K562 (cell line): ENCODE measurements around the gene ANKRD11.

ENCODE experiments used
- ATF6 ChIP-seq: sonication (generic); formaldehyde crosslinking; IDR thresholded peaks from 2 replicates; pipeline ENCODE4 v1.4.0; 2020; ENCODE audit warnings: mild to moderate bottlenecking, missing genetic modification reagents
- E2F1 ChIP-seq: sonication (generic); formaldehyde crosslinking; IDR thresholded peaks from 2 replicates; pipeline ENCODE4 v1.8.1; 2023; ENCODE audit warnings: mild to moderate bottlenecking, missing genetic modification reagents, moderate library complexity
- ELF4 ChIP-seq: fragments of 450-650 bp; formaldehyde crosslinking; IDR thresholded peaks from 2 replicates; pipeline ENCODE4 v1.4.0; 2022; ENCODE audit warnings: missing genetic modification characterization
- ELK1 ChIP-seq: sonication (generic); formaldehyde crosslinking; IDR thresholded peaks from 2 replicates; pipeline ENCODE4 v1.8.1; 2022; ENCODE audit warnings: missing genetic modification reagents
- POLR3G ChIP-seq: IDR thresholded peaks from 2 replicates; pipeline ENCODE4 v1.6.1; 2011; ENCODE audit not compliant: insufficient read length, insufficient replicate concordance; ENCODE audit errors: extremely low read depth
- U2AF1 ChIP-seq: fragments of 200-400 bp; formaldehyde crosslinking; optimal IDR thresholded peaks from 2 replicates; pipeline ENCODE3; 2017; ENCODE audit warnings: mild to moderate bottlenecking, low read depth, low read length, moderate library complexity

- no peak for TF ChIP-seq ELF4 (CRISPR knock-in tag)
- no peak for TF ChIP-seq POLR3G
- TF ChIP-seq ELK1 (CRISPR knock-in tag) = no peak
- no peak for TF ChIP-seq U2AF1
- TF ChIP-seq E2F1 = no peak
- TF ChIP-seq ATF6 (CRISPR knock-in tag) = no peak
These were observed 246.7 kb downstream of the ANKRD11 start for GRCh38 chr16:89243664-89244063.
